Testis (tissue), 3 donors: ENCODE results near the gene ARL4A. TPM values are rescaled to one million over a fixed set of nuclear protein-coding genes. Genes with fewer than 3 reads are reported as not detected.
"Not testable (repeated sequence)": the region's sequence is repeated elsewhere in the genome, so short reads cannot be mapped to it uniquely, and the experiment has no call there.

Source experiments
- DNase-seq: peaks from one replicate; pipeline ENCODE4 v3.0.0-alpha.2; 2019
- H3K27ac ChIP-seq, 2 donors: fragments of 200-600 bp; sonication (generic); one replicate each; pipeline ENCODE4 v1.5.1; 2019
- H3K27me3 ChIP-seq: fragments of 200-600 bp; sonication (generic); one replicate; pipeline ENCODE4 v1.5.1; 2019
- H3K36me3 ChIP-seq: fragments of 200-600 bp; sonication (generic); one replicate; pipeline ENCODE4 v1.5.1; 2017; ENCODE audit warnings: low read depth; ENCODE audit errors: missing control alignments
- H3K4me1 ChIP-seq: fragments of 200-600 bp; sonication (generic); one replicate; pipeline ENCODE4 v1.5.1; 2019
- H3K4me3 ChIP-seq, 2 donors: fragments of 200-600 bp; sonication (generic); one replicate each; pipeline ENCODE4 v1.5.1; 2017 to 2019
- H3K9me3 ChIP-seq: fragments of 200-600 bp; sonication (generic); one replicate; pipeline ENCODE4 v1.5.1; 2017
- POLR2A ChIP-seq: fragments of 450-650 bp; IDR thresholded peaks from one replicate; pipeline ENCODE4 v1.6.1; 2017; ENCODE audit warnings: antibody characterized with exemption, mild to moderate bottlenecking, moderate library complexity
- WGBS, 2 donors: methylation state at CpG; one replicate each; pipeline ENCODE4 v1.1.5; 2018; 5-methylcytosine and 5-hydroxymethylcytosine counted together
- intact Hi-C: fragments of 100-400 bp; cut with DNase I; formaldehyde crosslinking; loops from one replicate; pipeline ENCODE4 v1.15.1; 2023; ENCODE audit warnings: low total_unique reads
- polyA plus RNA-seq: library from polyadenylated mRNA; stranded (reverse); fragments of 350-450 nt; fragmentation: Illumina TruSeq; extraction: RNeasy Lipid Tissue Mini Kit (QIAGEN cat#74804); gene quantifications from one replicate; pipeline ENCODE4 v1.2.3, GENCODE V29; 2014; ENCODE audit warnings: low read depth, low replicate concordance; ENCODE audit not compliant: insufficient read depth
- total RNA-seq, 2 donors: library from RNA; depleted of rRNA; stranded (reverse); fragments of >200 nt; gene quantifications; one replicate each; pipeline ENCODE4 v1.2.3, GENCODE V29; 2016
- TF ChIP-seq, protein P1 (sequence below), 3 experiments: fragments of 450-650 bp in 2 of 3; fragments of 200-600 bp in 1 of 3; sonication (generic) in 1 of 3; IDR thresholded peaks; one replicate each; pipeline ENCODE4 v1.5.1; 2016 to 2019; ENCODE audit warnings: antibody characterized with exemption in 3 of 3, mild to moderate bottlenecking in 2 of 3, moderate library complexity in 1 of 3

Gene ARL4A
- total and polyA plus RNA-seq, 3 donors from 2014 or later = 60.8 to 344 (median 153) TPM

DNA sequence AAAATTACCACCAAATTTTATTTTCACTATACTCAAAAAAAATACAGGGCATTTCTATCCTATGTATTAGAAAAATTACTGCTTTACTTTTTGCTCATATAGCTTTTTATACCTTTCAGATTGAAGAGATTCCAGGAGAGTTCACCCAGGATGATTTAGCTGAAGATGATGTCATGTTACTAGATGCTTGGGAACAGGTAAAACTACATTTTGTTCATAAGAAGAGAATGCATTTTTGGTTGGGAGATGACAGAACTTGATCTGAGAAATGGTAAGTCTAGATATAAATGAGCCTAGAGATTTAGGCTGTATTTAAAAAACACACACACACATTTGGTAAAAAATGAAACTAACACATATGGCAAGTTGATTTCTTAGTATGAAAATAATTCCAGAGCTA lies 38.1 kb upstream of the ARL4A start:
- intact Hi-C loops = no loop called here
- no peaks in the 10 kb centered on the region for H3K36me3 ChIP-seq
- TF ChIP-seq, protein P1, sequence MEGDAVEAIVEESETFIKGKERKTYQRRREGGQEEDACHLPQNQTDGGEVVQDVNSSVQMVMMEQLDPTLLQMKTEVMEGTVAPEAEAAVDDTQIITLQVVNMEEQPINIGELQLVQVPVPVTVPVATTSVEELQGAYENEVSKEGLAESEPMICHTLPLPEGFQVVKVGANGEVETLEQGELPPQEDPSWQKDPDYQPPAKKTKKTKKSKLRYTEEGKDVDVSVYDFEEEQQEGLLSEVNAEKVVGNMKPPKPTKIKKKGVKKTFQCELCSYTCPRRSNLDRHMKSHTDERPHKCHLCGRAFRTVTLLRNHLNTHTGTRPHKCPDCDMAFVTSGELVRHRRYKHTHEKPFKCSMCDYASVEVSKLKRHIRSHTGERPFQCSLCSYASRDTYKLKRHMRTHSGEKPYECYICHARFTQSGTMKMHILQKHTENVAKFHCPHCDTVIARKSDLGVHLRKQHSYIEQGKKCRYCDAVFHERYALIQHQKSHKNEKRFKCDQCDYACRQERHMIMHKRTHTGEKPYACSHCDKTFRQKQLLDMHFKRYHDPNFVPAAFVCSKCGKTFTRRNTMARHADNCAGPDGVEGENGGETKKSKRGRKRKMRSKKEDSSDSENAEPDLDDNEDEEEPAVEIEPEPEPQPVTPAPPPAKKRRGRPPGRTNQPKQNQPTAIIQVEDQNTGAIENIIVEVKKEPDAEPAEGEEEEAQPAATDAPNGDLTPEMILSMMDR (IDR thresholded peaks at IDR 0.05) = no peak
- TF ChIP-seq POLR2A = no peak
- no peak overlapping the region for H3K4me3 ChIP-seq
- no peak overlapping the region for H3K27ac ChIP-seq
- H3K27me3 ChIP-seq = no peaks in the 10 kb centered on the region
- H3K9me3 ChIP-seq = no peaks in the 10 kb centered on the region
- DNase-seq = no peak
- H3K4me1 ChIP-seq = no peaks in the 10 kb centered on the region

DNA sequence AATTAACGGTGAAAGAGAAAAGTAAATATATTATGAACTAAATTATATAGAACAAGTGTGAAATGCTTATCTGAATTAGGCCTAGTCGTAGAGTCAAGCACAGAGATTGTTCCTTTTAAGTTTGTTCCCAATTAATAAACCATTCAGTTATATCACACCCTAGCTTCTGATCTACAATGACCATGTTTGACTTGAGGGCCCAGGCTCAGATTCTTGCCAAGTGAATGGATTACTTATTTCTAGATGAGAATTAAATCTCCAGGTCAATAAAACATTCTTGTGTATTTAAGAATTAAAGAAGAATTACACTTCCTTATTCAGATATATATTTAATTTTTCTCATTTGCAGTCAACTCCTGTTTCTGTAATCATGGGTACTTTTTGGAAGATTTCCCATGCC lies 37.4 kb upstream of the ARL4A start:
- H3K4me3 ChIP-seq = no peak overlapping the region
- WGBS, 2 donors = 79 to 90% methylated on average over 2 of the region's 2 CpGs
- intact Hi-C loops = no loop called here

DNA sequence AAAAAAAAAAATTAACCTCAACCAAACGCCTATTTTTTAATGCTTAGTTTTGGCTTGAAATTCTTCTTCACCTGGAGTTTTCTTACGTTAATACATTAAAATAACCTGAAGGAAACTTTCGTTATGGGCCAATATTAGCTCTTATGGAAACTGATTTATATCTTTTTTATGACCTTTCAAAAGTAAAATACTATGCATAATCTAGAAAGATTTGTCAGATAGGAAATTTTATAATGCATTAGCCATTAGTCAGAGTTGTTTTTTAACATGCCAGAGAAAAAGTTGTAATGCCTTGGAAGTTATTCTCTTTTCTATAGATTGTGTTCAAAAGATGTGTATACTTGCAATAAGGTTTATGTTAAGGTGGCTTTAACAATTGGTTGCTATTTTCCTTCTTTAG lies 34.3 kb upstream of the ARL4A start:
- Histone ChIP-seq H3K27me3 (no peaks in the 10 kb centered on the region), H3K4me3 (no peak overlapping the region), H3K27ac (no peak overlapping the region), H3K9me3 (no peaks in the 10 kb centered on the region), H3K4me1 (no peaks in the 10 kb centered on the region), H3K36me3 (no peaks in the 10 kb centered on the region)
- TF ChIP-seq, protein P1 (IDR thresholded peaks at IDR 0.05) = no peak
- no peak for TF ChIP-seq POLR2A
- 88 to 89% methylated on average over 3 of the region's 3 CpGs for WGBS, 2 donors
- no peak for DNase-seq
- intact Hi-C loops = no loop called here

More for the DNA sequence above, 37.4 kb upstream of the ARL4A start:
- no peak for DNase-seq
- H3K4me1 ChIP-seq = no peaks in the 10 kb centered on the region
- TF ChIP-seq POLR2A = no peak
- TF ChIP-seq, protein P1 (IDR thresholded peaks at IDR 0.05) = no peak
- no peaks in the 10 kb centered on the region for H3K36me3 ChIP-seq
- H3K27ac ChIP-seq = no peak overlapping the region
- H3K9me3 ChIP-seq = no peaks in the 10 kb centered on the region
- H3K27me3 ChIP-seq = no peaks in the 10 kb centered on the region

DNA sequence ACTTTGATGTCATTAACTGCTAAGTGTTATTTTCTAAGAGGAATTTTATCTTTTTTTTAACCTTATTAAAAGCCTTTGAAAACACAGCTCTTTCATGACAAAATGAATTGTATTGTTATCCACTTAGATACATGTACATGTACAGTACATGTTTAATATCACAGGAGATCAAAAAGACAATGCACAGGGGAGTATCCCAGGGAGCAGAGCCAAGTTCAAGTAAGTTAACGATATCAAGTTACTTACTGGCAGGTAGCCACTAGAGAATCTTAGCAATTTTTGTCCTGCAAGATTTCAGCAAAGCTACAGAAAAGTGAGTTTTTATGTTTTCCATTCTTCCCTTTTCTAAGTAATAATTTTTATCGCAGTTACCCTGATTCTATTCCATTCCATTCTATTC lies 33.9 kb upstream of the ARL4A start:
- 64 to 69% methylated on average over 2 of the region's 2 CpGs for WGBS, 2 donors
- H3K4me3 ChIP-seq = no peak overlapping the region
- no peaks in the 10 kb centered on the region for H3K9me3 ChIP-seq
- H3K36me3 ChIP-seq = no peaks in the 10 kb centered on the region
- TF ChIP-seq, protein P1 (IDR thresholded peaks at IDR 0.05) = no peak
- no peak for TF ChIP-seq POLR2A
- H3K27me3 ChIP-seq = no peaks in the 10 kb centered on the region
- intact Hi-C loops = no loop called here
- no peaks in the 10 kb centered on the region for H3K4me1 ChIP-seq
- DNase-seq = no peak
- H3K27ac ChIP-seq = no peak overlapping the region

DNA sequence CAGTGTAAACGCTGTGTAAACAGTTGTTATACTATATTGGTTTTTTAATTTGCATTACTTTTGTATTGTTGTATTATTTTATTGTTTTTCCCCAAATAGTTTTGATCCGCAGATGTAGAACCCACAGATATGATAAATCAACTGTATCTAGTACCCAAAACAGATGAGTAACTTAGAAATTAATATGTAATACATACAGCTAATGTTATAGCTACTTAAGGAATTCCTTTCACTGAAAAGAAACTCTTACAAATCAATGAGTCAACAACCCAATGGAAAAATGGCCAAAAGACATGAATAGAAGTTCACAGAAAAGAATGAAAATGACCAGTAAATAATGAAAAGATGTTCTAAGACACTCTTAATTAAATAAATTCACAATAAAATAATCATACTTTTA lies 32.3 kb upstream of the ARL4A start:
- Histone ChIP-seq H3K4me3 (no peak overlapping the region), H3K36me3 (no peaks in the 10 kb centered on the region), H3K4me1 (no peaks in the 10 kb centered on the region), H3K27ac (no peak overlapping the region), H3K27me3 (no peaks in the 10 kb centered on the region), H3K9me3 (no peaks in the 10 kb centered on the region)
- intact Hi-C loops = no loop called here
- TF ChIP-seq POLR2A = no peak
- TF ChIP-seq, protein P1 (IDR thresholded peaks at IDR 0.05) = no peak
- 89 to 99% methylated on average over 2 of the region's 2 CpGs for WGBS, 2 donors
- no peak for DNase-seq

DNA sequence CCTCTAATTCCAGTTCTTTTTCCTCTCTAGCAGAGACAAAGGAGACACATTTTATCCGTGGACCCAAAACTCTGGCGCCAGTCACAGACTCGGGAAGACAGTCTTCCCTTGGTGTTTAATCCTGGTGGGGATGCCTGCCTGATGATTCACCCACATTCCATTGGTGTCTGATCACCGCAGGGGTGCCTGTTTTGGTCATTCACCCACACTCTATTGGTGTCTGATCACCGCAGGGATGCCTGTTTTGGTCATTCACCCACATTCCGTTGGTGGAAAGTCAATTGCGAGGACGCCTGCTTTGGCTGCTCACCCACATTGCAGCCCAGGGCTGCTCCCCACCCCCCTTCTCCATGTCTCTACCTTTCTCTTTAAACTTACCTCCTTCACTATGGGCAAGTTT lies 27.0 kb upstream of the ARL4A start:
- H3K27ac ChIP-seq, H3K27me3 ChIP-seq, H3K9me3 ChIP-seq, intact Hi-C loops, H3K4me3 ChIP-seq, H3K36me3 ChIP-seq, H3K4me1 ChIP-seq, DNase-seq: not testable (repeated sequence)
- 84 to 92% methylated on average over 8 of the region's 8 CpGs for WGBS, 2 donors

DNA sequence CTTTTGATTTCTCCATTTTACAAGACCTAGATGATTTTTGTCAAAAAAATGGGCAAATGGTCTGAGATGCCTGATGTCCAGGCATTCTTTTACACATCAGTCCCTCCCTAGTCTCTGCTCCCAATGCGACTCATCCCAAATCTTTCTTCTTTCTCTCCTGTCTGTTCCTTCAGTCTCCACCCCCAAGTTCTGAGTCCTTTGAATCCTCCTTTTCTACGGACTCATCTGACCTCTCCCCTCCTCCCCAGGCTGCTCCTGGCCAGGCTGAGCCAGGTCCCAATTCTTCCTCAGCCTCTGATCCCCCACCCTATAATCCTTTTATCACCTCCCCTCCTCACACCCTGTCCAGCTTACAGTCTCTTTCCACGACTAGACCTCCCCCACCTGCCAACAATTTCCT lies 26.4 kb upstream of the ARL4A start:
- 78 to 80% methylated on average over 3 of the region's 3 CpGs for WGBS, 2 donors
- H3K9me3 ChIP-seq, intact Hi-C loops, DNase-seq, H3K4me3 ChIP-seq, H3K27me3 ChIP-seq, H3K4me1 ChIP-seq, H3K36me3 ChIP-seq, H3K27ac ChIP-seq: not testable (repeated sequence)
